SU-DHL-6 (cell line): ENCODE results near the gene COBL.

Source experiments
- H2AFZ ChIP-seq: fragments of 200-600 bp; sonication (generic); 2 replicates; pipeline ENCODE4 v1.6.1; 2014; ENCODE audit warnings: low read depth, mild to moderate bottlenecking, moderate library complexity, mixed read lengths, antibody characterized with exemption, low read length; ENCODE audit not compliant: severe bottlenecking
- H3F3A ChIP-seq: fragments of 200-600 bp; shearing (Covaris generic); 2 replicates; pipeline ENCODE4 v1.6.0; 2016; ENCODE audit warnings: antibody characterized with exemption, mild to moderate bottlenecking; ENCODE audit not compliant: insufficient read depth
- H3K27ac ChIP-seq: fragments of 200-600 bp; sonication (generic); 2 replicates; pipeline ENCODE4 v1.5.1; 2016; ENCODE audit warnings: low read depth, mild to moderate bottlenecking, low read length, moderate library complexity, mixed read lengths
- H3K27me3 ChIP-seq: fragments of 200-600 bp; sonication (generic), shearing (Covaris generic); 2 replicates; pipeline ENCODE4 v1.6.0; 2014; ENCODE audit warnings: mild to moderate bottlenecking, low read length
- H3K36me3 ChIP-seq: fragments of 200-600 bp; sonication (generic); 2 replicates; pipeline ENCODE4 v1.6.1; 2014; ENCODE audit warnings: mild to moderate bottlenecking, low read length, mixed read lengths
- H3K4me2 ChIP-seq: fragments of 300-600, 200-600 bp; shearing (Covaris generic), sonication (generic); 2 replicates; pipeline ENCODE4 v1.6.0; 2014; ENCODE audit warnings: low read length, low read depth, mild to moderate bottlenecking; ENCODE audit not compliant: poor library complexity, severe bottlenecking
- H3K4me3 ChIP-seq: fragments of 200-600 bp; sonication (generic); 2 replicates; pipeline ENCODE4 v1.5.1; 2014; ENCODE audit warnings: antibody characterized with exemption, low read length, mild to moderate bottlenecking, mixed read lengths; ENCODE audit not compliant: insufficient read depth, poor library complexity, severe bottlenecking
- H3K79me2 ChIP-seq: fragments of 200-600 bp; sonication (generic); 2 replicates; pipeline ENCODE4 v1.6.1; 2014; ENCODE audit warnings: mild to moderate bottlenecking, low read length, moderate library complexity; ENCODE audit not compliant: insufficient read depth
- H3K9ac ChIP-seq: fragments of 200-600 bp; sonication (generic); 2 replicates; pipeline ENCODE4 v1.7.0; 2014; ENCODE audit warnings: mild to moderate bottlenecking, low read length
- H3K9me2 ChIP-seq: fragments of 200-600 bp; sonication (generic); replicated peaks from 2 replicates; pipeline ENCODE4 v1.6.1; 2014; ENCODE audit warnings: low read length; ENCODE audit not compliant: insufficient read depth
- H3K9me3 ChIP-seq: fragments of 200-600 bp; sonication (generic); 2 replicates; pipeline ENCODE4 v1.6.1; 2014; ENCODE audit warnings: low read length, mixed read lengths; ENCODE audit not compliant: insufficient read depth
- H4K20me1 ChIP-seq: fragments of 200-600 bp; sonication (generic); 2 replicates; pipeline ENCODE4 v1.6.1; 2014; ENCODE audit warnings: low read depth, mild to moderate bottlenecking, antibody characterized with exemption, low read length, moderate library complexity, mixed read lengths
- EZH2phosphoT487 ChIP-seq: fragments of 200-600 bp; sonication (generic), shearing (Covaris generic); conservative IDR thresholded peaks from 2 replicates; pipeline ENCODE4 v1.6.1; 2018; ENCODE audit warnings: mild to moderate bottlenecking, antibody characterized with exemption, low read length, moderate library complexity, mixed read lengths
- TF ChIP-seq, protein P1 (sequence below): fragments of 200-600 bp; sonication (generic); IDR thresholded peaks from one replicate; pipeline ENCODE4 v1.5.1; 2017; ENCODE audit warnings: antibody characterized with exemption, mild to moderate bottlenecking, low read length, moderate library complexity; ENCODE audit not compliant: insufficient read depth, poor library complexity, severe bottlenecking

COBL gene

GRCh38 chr7:51214098-51214497, 102.5 kb downstream of the COBL start:
- TF ChIP-seq, protein P1, sequence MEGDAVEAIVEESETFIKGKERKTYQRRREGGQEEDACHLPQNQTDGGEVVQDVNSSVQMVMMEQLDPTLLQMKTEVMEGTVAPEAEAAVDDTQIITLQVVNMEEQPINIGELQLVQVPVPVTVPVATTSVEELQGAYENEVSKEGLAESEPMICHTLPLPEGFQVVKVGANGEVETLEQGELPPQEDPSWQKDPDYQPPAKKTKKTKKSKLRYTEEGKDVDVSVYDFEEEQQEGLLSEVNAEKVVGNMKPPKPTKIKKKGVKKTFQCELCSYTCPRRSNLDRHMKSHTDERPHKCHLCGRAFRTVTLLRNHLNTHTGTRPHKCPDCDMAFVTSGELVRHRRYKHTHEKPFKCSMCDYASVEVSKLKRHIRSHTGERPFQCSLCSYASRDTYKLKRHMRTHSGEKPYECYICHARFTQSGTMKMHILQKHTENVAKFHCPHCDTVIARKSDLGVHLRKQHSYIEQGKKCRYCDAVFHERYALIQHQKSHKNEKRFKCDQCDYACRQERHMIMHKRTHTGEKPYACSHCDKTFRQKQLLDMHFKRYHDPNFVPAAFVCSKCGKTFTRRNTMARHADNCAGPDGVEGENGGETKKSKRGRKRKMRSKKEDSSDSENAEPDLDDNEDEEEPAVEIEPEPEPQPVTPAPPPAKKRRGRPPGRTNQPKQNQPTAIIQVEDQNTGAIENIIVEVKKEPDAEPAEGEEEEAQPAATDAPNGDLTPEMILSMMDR, result no peak
- TF ChIP-seq EZH2phosphoT487, result no peak
- H3K9me3 ChIP-seq, result no peaks in the 10 kb centered on the region
- H3K9me2 ChIP-seq, result no peaks in the 10 kb centered on the region
- H3F3A ChIP-seq, result no peaks in the 10 kb centered on the region
- H3K4me3 ChIP-seq, result no peak overlapping the region
- no peaks in the 10 kb centered on the region for H4K20me1 ChIP-seq
- H3K27ac ChIP-seq, result no peak overlapping the region
- H3K27me3 ChIP-seq, result no peaks in the 10 kb centered on the region
- H3K79me2 ChIP-seq, result no peaks in the 10 kb centered on the region
- H3K9ac ChIP-seq, result no peak overlapping the region
- no peak overlapping the region for H2AFZ ChIP-seq
- H3K36me3 ChIP-seq, result no peaks in the 10 kb centered on the region
- no peak overlapping the region for H3K4me2 ChIP-seq

DNA sequence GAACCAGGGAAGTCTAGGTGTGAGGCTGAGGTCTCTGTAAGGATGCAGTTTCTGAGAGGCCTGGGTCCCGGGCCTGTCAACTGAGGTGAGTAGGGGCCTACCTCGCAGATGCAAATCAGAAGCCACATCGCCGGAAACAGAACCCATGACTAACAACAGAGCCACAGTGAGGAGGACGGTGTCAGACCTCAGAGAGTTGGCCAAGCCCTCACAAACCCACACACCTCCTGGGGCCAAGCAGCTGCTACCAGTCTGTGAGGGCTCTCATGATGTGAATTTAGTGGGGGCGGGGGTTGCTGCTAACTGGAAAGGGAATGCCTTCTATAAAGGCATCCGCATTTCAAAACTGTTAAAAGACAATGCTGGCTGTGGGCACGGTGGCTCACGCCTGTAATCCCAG, 103.0 kb downstream of the COBL start:
- H3K27me3 ChIP-seq, result no peaks in the 10 kb centered on the region
- no peaks in the 10 kb centered on the region for H3F3A ChIP-seq
- H3K9me2 ChIP-seq, result no peaks in the 10 kb centered on the region
- H3K9ac ChIP-seq, result no peak overlapping the region
- no peak overlapping the region for H3K4me2 ChIP-seq
- H3K36me3 ChIP-seq, result no peaks in the 10 kb centered on the region
- no peak overlapping the region for H3K27ac ChIP-seq
- H3K9me3 ChIP-seq, result no peaks in the 10 kb centered on the region
- no peaks in the 10 kb centered on the region for H4K20me1 ChIP-seq
- no peaks in the 10 kb centered on the region for H3K79me2 ChIP-seq
- H2AFZ ChIP-seq, result no peak overlapping the region
- H3K4me3 ChIP-seq, result no peak overlapping the region
- TF ChIP-seq, protein P1, result no peak
- TF ChIP-seq EZH2phosphoT487, result no peak

DNA sequence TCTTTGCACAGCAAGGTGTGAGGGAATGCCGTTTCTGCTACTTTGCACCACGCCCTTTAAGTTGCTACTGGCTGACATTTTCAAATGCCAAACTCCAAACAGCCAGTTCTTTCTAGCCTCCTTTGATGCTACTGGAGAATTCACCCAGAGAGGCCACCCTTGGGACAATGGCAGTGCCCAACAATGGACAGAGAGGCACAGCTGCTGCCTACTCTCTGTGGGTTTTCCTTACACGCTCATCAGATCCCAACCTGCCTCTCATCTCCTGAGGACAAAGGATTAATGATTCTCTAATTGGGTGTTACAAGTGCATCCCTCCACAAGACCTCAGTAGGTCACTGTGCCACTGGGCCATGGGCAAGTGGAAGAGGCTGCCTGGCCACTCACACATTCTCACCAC, 105.8 kb downstream of the COBL start:
- Histone ChIP-seq H3K27me3 (no peaks in the 10 kb centered on the region), H3K9ac (no peak overlapping the region)

More for the DNA sequence above, 105.8 kb downstream of the COBL start:
- Histone ChIP-seq H4K20me1 (no peaks in the 10 kb centered on the region), H3K79me2 (no peaks in the 10 kb centered on the region), H3K4me3 (no peak overlapping the region), H3K36me3 (no peaks in the 10 kb centered on the region), H2AFZ (no peak overlapping the region), H3K9me2 (no peaks in the 10 kb centered on the region), H3K9me3 (no peaks in the 10 kb centered on the region), H3K4me2 (no peak overlapping the region), H3F3A (no peaks in the 10 kb centered on the region), H3K27ac (no peak overlapping the region)
- TF ChIP-seq, protein P1, result no peak
- TF ChIP-seq EZH2phosphoT487, result no peak
